GM08714 (cell line): ENCODE measurements around the gene TDRD5.
"Not testable (repeated sequence)": the region's sequence is repeated elsewhere in the genome, so short reads cannot be mapped to it uniquely, and the experiment has no call there.

ENCODE experiments used
- H3K4me3 ChIP-seq: fragments of 200-500 bp; sonication (Bioruptor generic); 2 replicates; pipeline ENCODE4 v1.5.1; 2014; ENCODE audit warnings: mild to moderate bottlenecking, low read length, inconsistent platforms
- ZNF274 ChIP-seq: IDR thresholded peaks from 2 replicates; pipeline ENCODE4 v1.6.1; 2012; ENCODE audit warnings: mild to moderate bottlenecking, low read depth, low read length

TDRD5 gene

GRCh38 chr1:179587336-179587735, 4.3 kb upstream of the TDRD5 start:
- no peak for TF ChIP-seq ZNF274
- H3K4me3 ChIP-seq = no peak overlapping the region

GRCh38 chr1:179588425-179589024, 3.1 kb upstream of the TDRD5 start:
- TF ChIP-seq ZNF274 = no peak
- no peak overlapping the region for H3K4me3 ChIP-seq

GRCh38 chr1:179589509-179589908, 2.1 kb upstream of the TDRD5 start:
- TF ChIP-seq ZNF274 = no peak
- H3K4me3 ChIP-seq = no peak overlapping the region

- TF ChIP-seq ZNF274 = no peak
- no peak overlapping the region for H3K4me3 ChIP-seq
These were observed 961 bp upstream of the TDRD5 start for GRCh38 chr1:179590671-179591070.

GRCh38 chr1:179591253-179591591, 410 bp upstream of the TDRD5 start:
- TF ChIP-seq ZNF274 = no peak
- H3K4me3 ChIP-seq = no peak overlapping the region

- no peak for TF ChIP-seq ZNF274
- H3K4me3 ChIP-seq = no peak overlapping the region
These were observed 7.0 kb downstream of the TDRD5 start for GRCh38 chr1:179598631-179599030.

GRCh38 chr1:179599623-179600249, 8.1 kb downstream of the TDRD5 start:
- H3K4me3 ChIP-seq = no peak overlapping the region
- TF ChIP-seq ZNF274 = no peak

- no peak for TF ChIP-seq ZNF274
These were observed 9.5 kb downstream of the TDRD5 start for GRCh38 chr1:179601093-179601492.

GRCh38 chr1:179612361-179612760, 20.7 kb downstream of the TDRD5 start:
- no peak overlapping the region for H3K4me3 ChIP-seq
- no peak for TF ChIP-seq ZNF274

More at GRCh38 chr1:179601093-179601492, 9.5 kb downstream of the TDRD5 start:
- no peak overlapping the region for H3K4me3 ChIP-seq

- H3K4me3 ChIP-seq = no peak overlapping the region
- TF ChIP-seq ZNF274 = no peak
These were observed 39.1 kb downstream of the TDRD5 start for GRCh38 chr1:179630719-179631118.

- TF ChIP-seq ZNF274 = no peak
These were observed 41.2 kb downstream of the TDRD5 start for GRCh38 chr1:179632868-179633267.

GRCh38 chr1:179637211-179637860, 45.7 kb downstream of the TDRD5 start:
- no peak for TF ChIP-seq ZNF274

More at GRCh38 chr1:179632868-179633267, 41.2 kb downstream of the TDRD5 start:
- H3K4me3 ChIP-seq = no peak overlapping the region

GRCh38 chr1:179661018-179661417, 69.4 kb downstream of the TDRD5 start:
- H3K4me3 ChIP-seq = no peak overlapping the region
- no peak for TF ChIP-seq ZNF274

More at GRCh38 chr1:179637211-179637860, 45.7 kb downstream of the TDRD5 start:
- no peak overlapping the region for H3K4me3 ChIP-seq

GRCh38 chr1:179663810-179664209, 72.2 kb downstream of the TDRD5 start:
- TF ChIP-seq ZNF274 = no peak
- no peak overlapping the region for H3K4me3 ChIP-seq

- no peak overlapping the region for H3K4me3 ChIP-seq
These were observed 86.2 kb downstream of the TDRD5 start for GRCh38 chr1:179677882-179678281.

GRCh38 chr1:179694530-179694929, 102.9 kb downstream of the TDRD5 start:
- H3K4me3 ChIP-seq = not testable (repeated sequence)

More at GRCh38 chr1:179677882-179678281, 86.2 kb downstream of the TDRD5 start:
- TF ChIP-seq ZNF274 = no peak
